CD4-positive, alpha-beta T cell treated with Interleukin-2 at 100 ng/mL for 4 hours (primary cell): ENCODE results near the gene CD27.
"Not testable (repeated sequence)": the region's sequence is repeated elsewhere in the genome, so short reads cannot be mapped to it uniquely, and the experiment has no call there.

ENCODE experiments used
- DNase-seq: peaks from one replicate; pipeline ENCODE4 v3.0.0-alpha.2; 2020; ENCODE audit warnings: low spot score

The CD27 gene

DNA sequence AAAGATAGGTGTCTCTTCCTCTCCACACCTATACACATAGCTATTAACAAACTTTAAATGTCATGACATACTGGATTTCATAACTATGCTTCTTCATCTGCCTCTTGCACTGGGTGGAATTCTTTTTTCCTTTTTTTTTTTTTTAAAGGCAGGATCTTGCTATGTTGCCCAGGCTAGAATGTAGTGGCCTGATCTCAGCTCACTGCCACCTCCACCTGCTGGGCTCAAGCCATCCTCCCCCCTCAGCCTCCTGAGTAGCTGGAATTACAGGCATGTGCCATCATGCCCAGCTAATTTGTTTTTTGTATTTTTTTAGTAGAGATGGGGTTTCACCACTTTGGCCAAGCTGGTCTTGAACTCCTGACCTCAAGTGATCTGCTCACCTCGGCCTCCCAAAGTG, 43.5 kb downstream of the CD27 start:
- DNase-seq = no peak

DNA sequence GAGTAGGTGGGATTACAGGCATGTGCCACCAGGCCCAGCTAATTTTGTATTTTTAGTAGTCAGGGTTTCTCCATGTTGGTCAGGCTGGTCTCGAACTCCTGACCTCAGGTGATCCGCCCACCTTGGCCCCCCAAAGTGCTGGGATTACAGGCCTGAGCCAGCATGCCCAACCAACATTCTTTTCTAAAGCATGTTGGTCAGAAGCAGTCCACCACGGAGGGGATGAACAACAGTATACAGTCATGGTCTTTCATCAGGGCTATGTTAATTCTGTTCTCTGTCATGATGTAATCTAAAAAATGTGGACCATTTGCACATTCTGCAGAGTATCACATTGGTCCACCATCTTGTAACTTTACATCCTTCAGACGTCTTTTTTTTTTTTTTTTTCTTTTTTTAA, 44.7 kb downstream of the CD27 start:
- no peak for DNase-seq

DNA sequence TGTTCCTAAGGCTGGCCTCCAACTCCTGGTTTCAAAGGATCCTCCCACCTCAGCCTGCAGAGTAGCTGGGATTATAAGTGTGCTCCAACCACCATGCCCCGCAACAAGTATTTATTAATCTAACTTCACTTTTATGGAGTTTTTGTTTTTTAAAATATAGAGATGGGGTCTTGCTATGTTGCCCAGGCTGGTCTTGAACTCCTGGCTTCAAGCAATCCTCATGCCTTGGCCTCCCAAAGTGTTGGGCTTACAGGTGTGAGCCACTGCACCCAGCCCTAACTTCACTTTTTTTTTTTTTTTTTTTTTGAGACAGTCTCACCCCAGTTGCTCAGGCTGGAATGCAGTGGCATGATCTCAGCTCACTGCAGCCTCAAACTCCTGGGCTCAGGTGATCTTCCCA, 45.9 kb downstream of the CD27 start:
- not testable (repeated sequence) for DNase-seq

DNA sequence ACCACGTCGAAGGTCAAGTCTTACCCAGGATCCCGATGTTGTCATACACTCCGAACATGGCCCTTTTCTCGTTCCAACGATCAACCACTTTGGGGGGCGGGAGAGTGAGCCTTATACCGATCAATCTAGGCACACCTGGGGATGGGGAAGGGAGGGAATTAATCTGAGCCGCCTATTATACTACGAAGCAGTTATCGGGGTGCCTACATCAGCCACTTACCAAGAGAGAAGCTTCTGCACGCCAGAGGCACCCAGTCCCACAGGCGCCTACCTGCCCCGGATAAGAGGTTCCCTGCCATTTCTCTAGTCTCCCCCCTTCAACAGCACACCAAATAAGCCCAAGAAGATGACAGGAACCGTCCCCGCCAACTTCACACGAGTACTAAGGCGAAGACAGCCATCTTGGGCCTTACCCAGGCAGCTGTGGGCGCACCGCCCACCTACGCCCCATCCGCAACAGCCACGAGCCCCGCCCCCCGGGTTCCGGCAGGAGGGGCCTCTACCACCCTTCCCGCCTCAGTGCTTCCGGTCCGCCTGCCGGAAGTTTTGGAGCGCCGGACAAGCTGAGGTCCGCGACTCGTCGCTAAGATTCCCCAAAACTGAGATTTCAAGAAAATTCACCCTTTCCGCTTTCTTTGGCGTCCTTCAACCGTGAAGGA, 48.2 kb downstream of the CD27 start, which contains the start of gene MRPL51:
Gene MRPL51, minus strand, starts transcription at position 425 of the 659 bp plus-strand sequence. Its CDS starts 126 bp downstream, at position 299.
- DNase-seq = peak; percentile 95

DNA sequence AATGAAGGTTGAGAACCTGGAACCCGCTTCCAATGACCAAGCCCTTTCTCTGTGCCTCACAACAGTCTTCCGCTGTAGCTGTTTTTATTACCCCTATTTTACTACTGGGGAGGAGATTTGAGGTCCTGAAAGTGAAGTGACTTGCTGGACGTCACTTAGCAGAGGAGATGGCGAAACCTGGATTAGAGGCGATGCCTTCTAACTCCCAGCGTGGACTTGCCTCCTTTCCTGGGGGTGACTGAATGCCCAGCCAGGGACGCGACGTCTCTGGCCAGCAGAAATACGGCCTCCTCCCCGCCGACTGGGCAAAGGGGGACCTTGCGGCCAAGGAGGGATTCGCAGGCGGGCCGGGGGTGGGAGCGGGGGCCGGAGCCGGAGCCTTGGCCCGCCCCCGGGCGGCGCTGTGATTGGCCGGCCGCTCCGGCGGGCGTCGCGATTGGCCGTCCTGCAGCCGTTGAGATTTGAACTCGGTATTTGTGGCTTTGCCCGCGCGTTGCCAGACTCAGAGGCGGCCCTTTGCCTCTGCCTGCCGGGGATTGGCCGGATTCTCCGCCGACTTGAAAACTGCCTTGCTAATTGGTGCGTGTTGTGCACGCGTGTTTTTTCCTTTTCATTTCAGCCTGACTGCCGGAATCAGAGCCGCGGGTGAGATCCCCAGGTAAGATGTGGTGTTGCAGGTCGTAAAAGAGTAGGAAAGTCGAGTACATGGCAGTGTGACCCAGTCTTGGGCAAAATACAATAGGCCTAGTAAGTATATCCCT, 48.9 kb downstream of the CD27 start, which contains the start of gene NCAPD2:
Gene NCAPD2, plus strand, starts transcription at position 606 of the 761 bp plus-strand sequence. CDS start 997 bp downstream, outside the sequence.
- peak; percentile 96 for DNase-seq

DNA sequence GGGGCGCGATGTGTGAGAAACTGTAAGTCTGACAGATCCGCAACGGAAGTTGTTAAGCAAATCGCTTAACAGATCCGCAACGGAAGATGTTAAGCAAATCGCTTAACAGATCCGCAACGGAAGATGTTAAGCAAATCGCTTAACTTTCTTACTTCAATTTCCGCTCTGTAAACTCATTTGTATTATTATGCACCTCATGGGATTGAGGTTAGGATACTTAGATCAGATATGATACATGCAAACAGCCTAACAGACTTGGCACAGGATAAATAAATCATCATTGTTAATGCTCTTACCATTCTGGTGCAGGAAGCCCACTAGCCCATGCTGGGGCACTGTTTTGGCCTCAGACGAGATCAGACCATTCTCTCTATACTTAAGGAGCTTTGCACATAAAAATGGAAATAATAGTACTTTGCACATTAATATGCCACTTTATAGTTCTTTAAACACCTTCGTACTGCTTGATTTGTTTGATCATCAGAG, 49.5 kb downstream of the CD27 start:
- DNase-seq = no peak

DNA sequence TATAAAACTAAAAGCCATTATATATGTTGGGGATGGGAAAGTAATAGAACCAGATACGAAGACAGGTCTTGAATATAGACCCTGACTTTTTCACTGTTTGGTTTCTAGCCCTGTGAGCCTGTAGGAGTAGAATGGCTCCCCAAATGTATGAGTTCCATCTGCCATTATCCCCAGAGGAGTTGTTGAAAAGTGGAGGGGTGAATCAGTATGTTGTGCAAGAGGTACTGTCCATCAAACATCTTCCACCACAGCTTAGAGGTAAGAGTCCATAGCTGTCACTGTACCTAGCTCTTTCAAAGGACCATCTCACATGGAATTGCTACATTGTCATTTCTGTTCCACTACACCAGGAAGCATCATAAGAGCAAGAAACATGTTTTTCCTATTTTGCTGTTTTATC, 50.2 kb downstream of the CD27 start:
- no peak for DNase-seq

DNA sequence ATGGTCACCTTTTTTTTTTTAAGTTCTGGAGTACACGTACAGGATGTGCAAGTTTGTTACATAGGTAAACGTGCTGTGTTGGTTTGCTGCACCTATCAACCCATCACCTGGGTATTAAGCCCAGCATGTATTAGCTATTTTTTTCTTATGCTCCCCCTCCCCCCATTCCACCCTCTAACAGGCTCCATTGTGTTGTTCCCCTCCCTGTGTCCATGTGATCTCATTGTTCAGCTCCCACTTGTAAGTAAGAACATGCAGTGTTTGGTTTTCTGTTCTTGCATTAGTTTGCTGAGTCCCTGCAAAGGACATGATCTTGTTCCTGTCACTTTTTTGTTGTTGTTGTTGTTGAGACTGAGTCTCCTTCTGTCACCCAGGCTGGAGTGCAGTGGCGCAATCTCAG, 52.5 kb downstream of the CD27 start:
- DNase-seq = not testable (repeated sequence)

DNA sequence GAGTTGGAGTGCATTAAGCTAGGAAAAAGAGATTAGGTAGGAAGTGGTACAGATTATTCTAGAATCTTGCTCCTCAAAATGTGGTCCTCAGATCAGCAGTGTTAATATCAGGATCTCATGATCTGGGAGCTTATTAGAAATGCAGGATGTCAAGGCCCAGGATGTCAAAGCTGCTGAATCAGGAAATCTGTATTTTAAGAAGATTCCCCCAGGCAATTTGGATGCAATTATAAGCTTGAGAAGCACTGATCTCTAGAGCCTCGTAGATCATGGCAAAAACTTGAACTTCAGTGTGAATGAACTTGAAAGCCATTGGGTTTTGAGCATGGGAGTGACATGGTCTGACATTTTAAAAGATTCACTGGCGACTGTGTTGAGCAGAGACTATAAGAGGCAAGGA, 55.7 kb downstream of the CD27 start:
- DNase-seq = no peak
